ENCODE measurements around the gene PF4V1.

PF4V1 gene

DNA sequence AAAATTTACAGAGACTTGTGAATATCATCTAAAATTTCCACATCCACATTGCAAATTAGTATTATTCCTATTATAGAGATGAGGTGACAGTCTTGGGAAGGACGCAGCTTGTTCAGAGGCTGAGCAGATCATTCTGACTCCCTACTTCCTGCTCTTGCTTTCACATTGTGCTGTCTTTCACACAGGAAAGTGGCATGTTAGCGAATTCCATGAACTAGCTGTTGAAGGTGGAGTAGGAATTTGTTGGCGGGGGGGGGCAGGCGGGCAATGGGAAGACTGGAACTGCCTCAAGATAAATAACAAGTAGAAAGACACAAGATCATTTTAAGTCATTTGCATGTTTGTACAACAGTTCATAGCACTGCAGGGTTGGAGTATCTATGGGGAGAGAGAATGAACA, 2.3 kb downstream of the PF4V1 start:
- TF ChIP-seq TAF1 (IDR thresholded peaks at IDR 0.05; ENCODE audit: borderline replicate concordance, insufficient read depth, low read length) = no peak

DNA sequence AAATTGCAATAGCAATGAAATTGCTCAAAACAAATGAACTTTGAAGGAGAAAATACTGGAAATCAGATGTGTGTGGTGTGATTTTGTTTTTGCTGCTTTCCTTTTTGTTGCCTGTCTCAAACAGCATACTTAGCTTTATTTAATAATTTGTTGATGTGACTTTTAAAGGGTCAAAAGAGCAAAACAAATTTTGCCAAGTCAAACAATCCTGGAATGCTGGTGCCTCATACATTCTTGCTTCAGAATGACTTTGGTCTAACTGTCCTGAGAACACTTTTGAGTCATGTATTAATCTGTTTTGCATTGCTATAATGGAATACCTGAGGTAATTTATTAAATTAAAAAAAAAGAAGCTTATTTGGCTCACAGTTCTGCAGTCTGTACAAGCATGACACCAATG, 3.4 kb downstream of the PF4V1 start:
- TF ChIP-seq FOXP2 (optimal IDR thresholded peaks at IDR 0.05; ENCODE audit: borderline replicate concordance, extremely low read depth, extremely low read length, insufficient read depth) (no peak), POLR2AphosphoS5 (IDR thresholded peaks at IDR 0.05; ENCODE audit: low read depth, low read length) (no peak), SIN3A (IDR thresholded peaks at IDR 0.05; ENCODE audit: borderline replicate concordance, insufficient read depth, low read length) (no peak)
- TF ChIP-seq, protein P1, sequence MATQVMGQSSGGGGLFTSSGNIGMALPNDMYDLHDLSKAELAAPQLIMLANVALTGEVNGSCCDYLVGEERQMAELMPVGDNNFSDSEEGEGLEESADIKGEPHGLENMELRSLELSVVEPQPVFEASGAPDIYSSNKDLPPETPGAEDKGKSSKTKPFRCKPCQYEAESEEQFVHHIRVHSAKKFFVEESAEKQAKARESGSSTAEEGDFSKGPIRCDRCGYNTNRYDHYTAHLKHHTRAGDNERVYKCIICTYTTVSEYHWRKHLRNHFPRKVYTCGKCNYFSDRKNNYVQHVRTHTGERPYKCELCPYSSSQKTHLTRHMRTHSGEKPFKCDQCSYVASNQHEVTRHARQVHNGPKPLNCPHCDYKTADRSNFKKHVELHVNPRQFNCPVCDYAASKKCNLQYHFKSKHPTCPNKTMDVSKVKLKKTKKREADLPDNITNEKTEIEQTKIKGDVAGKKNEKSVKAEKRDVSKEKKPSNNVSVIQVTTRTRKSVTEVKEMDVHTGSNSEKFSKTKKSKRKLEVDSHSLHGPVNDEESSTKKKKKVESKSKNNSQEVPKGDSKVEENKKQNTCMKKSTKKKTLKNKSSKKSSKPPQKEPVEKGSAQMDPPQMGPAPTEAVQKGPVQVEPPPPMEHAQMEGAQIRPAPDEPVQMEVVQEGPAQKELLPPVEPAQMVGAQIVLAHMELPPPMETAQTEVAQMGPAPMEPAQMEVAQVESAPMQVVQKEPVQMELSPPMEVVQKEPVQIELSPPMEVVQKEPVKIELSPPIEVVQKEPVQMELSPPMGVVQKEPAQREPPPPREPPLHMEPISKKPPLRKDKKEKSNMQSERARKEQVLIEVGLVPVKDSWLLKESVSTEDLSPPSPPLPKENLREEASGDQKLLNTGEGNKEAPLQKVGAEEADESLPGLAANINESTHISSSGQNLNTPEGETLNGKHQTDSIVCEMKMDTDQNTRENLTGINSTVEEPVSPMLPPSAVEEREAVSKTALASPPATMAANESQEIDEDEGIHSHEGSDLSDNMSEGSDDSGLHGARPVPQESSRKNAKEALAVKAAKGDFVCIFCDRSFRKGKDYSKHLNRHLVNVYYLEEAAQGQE (IDR thresholded peaks at IDR 0.05; ENCODE audit: insufficient read depth in 1 of 2, low read depth in 2 of 2, low read length in 2 of 2) = no peak

- TF ChIP-seq SIN3A (IDR thresholded peaks at IDR 0.05; ENCODE audit: borderline replicate concordance, insufficient read depth, low read length) (no peak), POLR2AphosphoS5 (IDR thresholded peaks at IDR 0.05; ENCODE audit: low read depth, low read length) (no peak), FOXP2 (optimal IDR thresholded peaks at IDR 0.05; ENCODE audit: borderline replicate concordance, extremely low read depth, extremely low read length, insufficient read depth) (no peak)
These were observed 6.6 kb downstream of the PF4V1 start for GRCh38 chr4:73859614-73860088.

GRCh38 chr4:73860181-73860580, 7.1 kb downstream of the PF4V1 start:
- TF ChIP-seq TAF1 (IDR thresholded peaks at IDR 0.05; ENCODE audit: borderline replicate concordance, insufficient read depth, low read length) (no peak), POLR2AphosphoS5 (IDR thresholded peaks at IDR 0.05; ENCODE audit: low read depth, low read length) (no peak), SIN3A (IDR thresholded peaks at IDR 0.05; ENCODE audit: borderline replicate concordance, insufficient read depth, low read length) (no peak), FOXP2 (optimal IDR thresholded peaks at IDR 0.05; ENCODE audit: borderline replicate concordance, extremely low read depth, extremely low read length, insufficient read depth) (no peak)
- TF ChIP-seq, protein P1 (IDR thresholded peaks at IDR 0.05; ENCODE audit: insufficient read depth in 1 of 2, low read depth in 2 of 2, low read length in 2 of 2) = no peak

DNA sequence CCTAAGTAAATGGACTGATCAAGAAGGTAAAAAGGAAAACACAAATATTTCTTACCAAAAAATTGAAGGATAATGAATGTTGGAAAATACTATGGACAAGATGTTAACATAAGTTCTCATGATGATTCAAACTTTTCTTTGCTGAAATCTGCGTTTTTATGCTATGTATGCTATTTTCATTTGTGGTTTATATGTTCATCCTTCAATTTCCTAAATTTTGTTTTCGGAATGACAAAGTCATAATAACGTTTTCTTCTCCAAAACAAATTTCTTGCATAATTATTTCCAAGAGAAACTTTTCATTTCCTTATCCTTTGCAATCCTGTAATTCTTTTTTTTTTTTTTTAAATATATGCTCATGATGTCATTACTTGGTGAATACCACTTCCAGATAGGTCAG, 7.8 kb downstream of the PF4V1 start:
- TF ChIP-seq FOXP2 (optimal IDR thresholded peaks at IDR 0.05; ENCODE audit: borderline replicate concordance, extremely low read depth, extremely low read length, insufficient read depth) (no peak), SIN3A (IDR thresholded peaks at IDR 0.05; ENCODE audit: borderline replicate concordance, insufficient read depth, low read length) (no peak), POLR2AphosphoS5 (IDR thresholded peaks at IDR 0.05; ENCODE audit: low read depth, low read length) (no peak), TAF1 (IDR thresholded peaks at IDR 0.05; ENCODE audit: borderline replicate concordance, insufficient read depth, low read length) (no peak)
- TF ChIP-seq, protein P1 (IDR thresholded peaks at IDR 0.05; ENCODE audit: insufficient read depth in 1 of 2, low read depth in 2 of 2, low read length in 2 of 2) = no peak

DNA sequence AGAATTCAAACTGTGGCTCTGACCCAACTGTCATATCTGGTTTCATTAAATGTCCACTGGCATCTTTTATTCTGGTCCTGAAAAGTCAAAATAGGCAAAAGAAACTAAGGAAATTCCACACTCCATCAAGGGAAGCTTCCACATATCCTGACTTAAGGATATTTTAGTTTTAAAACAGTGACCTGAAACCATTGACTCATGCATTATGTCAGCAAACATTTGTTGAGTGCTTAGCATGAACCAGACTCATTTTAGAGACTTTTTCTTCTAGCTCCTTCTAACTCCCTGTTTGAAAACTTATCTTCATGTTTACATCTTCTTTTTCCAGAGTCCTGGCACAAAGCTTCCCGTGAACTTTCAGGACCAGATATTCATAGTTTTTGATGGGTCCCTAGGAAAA, 9.2 kb downstream of the PF4V1 start:
- TF ChIP-seq FOXP2 (optimal IDR thresholded peaks at IDR 0.05; ENCODE audit: borderline replicate concordance, extremely low read depth, extremely low read length, insufficient read depth) (no peak), TAF1 (IDR thresholded peaks at IDR 0.05; ENCODE audit: borderline replicate concordance, insufficient read depth, low read length) (no peak), SIN3A (IDR thresholded peaks at IDR 0.05; ENCODE audit: borderline replicate concordance, insufficient read depth, low read length) (no peak), POLR2AphosphoS5 (IDR thresholded peaks at IDR 0.05; ENCODE audit: low read depth, low read length) (no peak)
- TF ChIP-seq, protein P1 (IDR thresholded peaks at IDR 0.05; ENCODE audit: insufficient read depth in 1 of 2, low read depth in 2 of 2, low read length in 2 of 2) = no peak

Data from PFSK-1 (cell line).